Measurements from ENCODE around the gene GAR1.

GAR1 gene

DNA sequence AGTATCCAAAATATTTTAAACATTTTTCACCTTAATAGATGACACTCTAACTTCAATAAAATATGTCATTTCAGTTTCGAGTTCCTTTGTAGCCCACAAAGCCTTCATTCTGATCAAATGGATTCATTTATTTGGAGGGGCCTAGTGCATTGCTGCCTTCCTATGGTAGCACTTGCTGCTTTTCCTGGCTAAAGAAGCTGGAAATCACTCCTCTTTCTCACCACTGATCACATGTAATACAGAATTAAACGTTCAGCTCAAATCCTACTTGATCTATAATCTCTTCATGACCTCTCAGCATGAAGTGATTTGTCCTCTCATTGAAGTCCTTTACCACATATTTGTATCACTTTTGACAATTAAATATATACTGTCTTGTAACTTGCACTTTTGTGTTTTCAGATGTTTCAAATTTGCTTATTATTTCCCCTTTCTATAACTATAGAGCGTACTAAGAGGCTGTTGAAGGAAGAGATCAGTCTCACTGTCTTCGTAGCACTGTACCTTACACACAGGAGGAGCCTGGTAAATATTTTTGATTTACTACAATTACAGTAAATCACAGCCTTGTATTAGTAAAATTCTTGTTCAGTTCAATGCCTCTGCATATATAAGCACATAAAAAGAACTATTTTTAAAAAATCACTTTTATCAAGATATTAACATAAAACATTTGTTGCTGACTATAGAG is 14.3 kb upstream of the GAR1 start:
- TF ChIP-seq, protein P1, sequence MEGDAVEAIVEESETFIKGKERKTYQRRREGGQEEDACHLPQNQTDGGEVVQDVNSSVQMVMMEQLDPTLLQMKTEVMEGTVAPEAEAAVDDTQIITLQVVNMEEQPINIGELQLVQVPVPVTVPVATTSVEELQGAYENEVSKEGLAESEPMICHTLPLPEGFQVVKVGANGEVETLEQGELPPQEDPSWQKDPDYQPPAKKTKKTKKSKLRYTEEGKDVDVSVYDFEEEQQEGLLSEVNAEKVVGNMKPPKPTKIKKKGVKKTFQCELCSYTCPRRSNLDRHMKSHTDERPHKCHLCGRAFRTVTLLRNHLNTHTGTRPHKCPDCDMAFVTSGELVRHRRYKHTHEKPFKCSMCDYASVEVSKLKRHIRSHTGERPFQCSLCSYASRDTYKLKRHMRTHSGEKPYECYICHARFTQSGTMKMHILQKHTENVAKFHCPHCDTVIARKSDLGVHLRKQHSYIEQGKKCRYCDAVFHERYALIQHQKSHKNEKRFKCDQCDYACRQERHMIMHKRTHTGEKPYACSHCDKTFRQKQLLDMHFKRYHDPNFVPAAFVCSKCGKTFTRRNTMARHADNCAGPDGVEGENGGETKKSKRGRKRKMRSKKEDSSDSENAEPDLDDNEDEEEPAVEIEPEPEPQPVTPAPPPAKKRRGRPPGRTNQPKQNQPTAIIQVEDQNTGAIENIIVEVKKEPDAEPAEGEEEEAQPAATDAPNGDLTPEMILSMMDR (IDR thresholded peaks at IDR 0.05; ENCODE audit: insufficient read depth, low read length, poor library complexity, severe bottlenecking) = no peak
- DNase-seq (ENCODE audit: extremely low read depth, insufficient read length) = no peak
- Histone ChIP-seq H3K27me3 (replicated peaks; ENCODE audit: control insufficient read depth, insufficient read depth, low read length) (no peaks in the 10 kb centered on the region), H3K4me3 (replicated peaks; ENCODE audit: low read depth, low read length) (no peak overlapping the region), H3K36me3 (ENCODE audit: control insufficient read depth, insufficient read depth, low read length) (no peaks in the 10 kb centered on the region)

DNA sequence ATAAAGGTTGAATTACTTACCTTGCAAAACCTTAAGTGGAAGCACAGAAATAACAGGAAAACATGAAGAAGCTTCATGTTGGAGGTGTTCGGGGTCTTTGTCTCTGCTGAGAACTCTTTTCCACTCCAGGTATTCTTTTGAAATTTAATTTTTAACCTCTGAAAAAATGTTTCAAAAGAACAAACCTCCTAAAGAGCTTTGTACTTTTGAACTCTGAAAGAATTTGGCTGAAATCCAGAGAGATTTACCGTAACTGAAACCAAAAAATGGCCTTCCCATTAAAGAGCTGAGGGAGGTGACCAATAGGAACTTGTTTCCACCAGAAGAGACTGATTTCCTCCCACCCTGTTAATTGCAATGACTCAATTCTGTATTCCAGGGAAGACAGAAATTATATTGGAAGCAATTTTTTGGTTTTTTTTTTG is 13.7 kb upstream of the GAR1 start, which contains the start of gene CFI:
Gene CFI, minus strand, starts transcription at position 105 of the 425 bp plus-strand sequence. Its CDS starts 28 bp downstream, at position 77.
- Histone ChIP-seq H3K36me3 (ENCODE audit: control insufficient read depth, insufficient read depth, low read length) (no peaks in the 10 kb centered on the region), H3K4me3 (replicated peaks; ENCODE audit: low read depth, low read length) (no peak within 1 kb of the TSS), H3K27me3 (replicated peaks; ENCODE audit: control insufficient read depth, insufficient read depth, low read length) (no peaks in the 10 kb centered on the region)
- TF ChIP-seq, protein P1 (IDR thresholded peaks at IDR 0.05; ENCODE audit: insufficient read depth, low read length, poor library complexity, severe bottlenecking) = no peak
- no peak for DNase-seq (ENCODE audit: extremely low read depth, insufficient read length)

DNA sequence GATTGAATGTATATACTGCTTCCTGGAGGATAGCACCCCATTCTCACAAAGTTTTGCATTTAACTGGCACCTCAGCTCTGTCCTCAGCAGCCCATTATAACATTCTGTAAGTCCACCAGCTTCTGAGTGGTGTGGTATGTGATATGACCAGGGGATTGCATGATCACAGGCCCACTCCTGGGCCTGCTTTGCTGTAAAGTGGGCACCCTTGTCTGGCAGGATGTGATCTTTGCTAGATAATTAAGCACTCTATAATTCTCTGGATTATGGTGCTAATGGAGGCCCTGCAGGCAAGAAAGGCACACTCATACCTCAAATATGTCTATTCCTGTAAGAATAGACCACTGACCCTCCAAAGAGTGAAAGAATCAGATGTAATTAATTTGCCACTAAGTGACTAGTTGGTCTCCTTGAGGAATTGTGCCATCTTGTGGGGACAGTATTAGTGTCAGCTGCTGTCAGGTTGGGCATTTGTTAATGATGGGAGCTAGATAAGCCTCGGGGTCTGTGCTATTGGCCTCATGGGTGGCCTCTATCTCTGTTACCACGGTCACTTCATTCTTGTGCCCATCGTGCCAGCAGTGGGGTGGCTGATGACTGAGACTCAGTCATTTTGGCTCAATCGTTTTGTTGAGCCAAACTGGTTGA is 11.5 kb upstream of the GAR1 start:
- Histone ChIP-seq H3K27me3 (replicated peaks; ENCODE audit: control insufficient read depth, insufficient read depth, low read length) (no peaks in the 10 kb centered on the region), H3K4me3 (replicated peaks; ENCODE audit: low read depth, low read length) (no peak overlapping the region), H3K36me3 (ENCODE audit: control insufficient read depth, insufficient read depth, low read length) (no peaks in the 10 kb centered on the region)
- no peak for DNase-seq (ENCODE audit: extremely low read depth, insufficient read length)
- TF ChIP-seq, protein P1 (IDR thresholded peaks at IDR 0.05; ENCODE audit: insufficient read depth, low read length, poor library complexity, severe bottlenecking) = peak; percentile 55

DNA sequence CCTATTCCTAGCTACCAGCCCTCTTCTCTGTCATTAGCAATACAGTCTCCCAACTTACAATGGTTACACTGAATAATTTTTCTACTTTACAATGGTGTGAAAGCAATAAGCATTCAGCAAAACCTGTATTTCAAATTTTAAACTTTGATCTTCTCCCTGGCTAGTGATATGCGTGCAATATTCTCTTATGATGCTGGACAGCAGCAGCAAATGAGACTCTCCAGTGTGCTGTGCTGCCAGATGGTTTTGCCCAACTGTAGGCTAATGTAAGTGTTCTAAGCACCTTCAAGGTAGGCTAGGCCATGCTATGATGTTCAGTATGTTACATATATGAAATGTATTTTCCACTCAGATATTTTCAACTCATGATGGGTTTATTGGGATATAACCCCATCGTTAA is 5.9 kb upstream of the GAR1 start:
- TF ChIP-seq, protein P1 (IDR thresholded peaks at IDR 0.05; ENCODE audit: insufficient read depth, low read length, poor library complexity, severe bottlenecking) = no peak
- Histone ChIP-seq H3K4me3 (replicated peaks; ENCODE audit: low read depth, low read length) (no peak overlapping the region), H3K27me3 (replicated peaks; ENCODE audit: control insufficient read depth, insufficient read depth, low read length) (no peaks in the 10 kb centered on the region), H3K36me3 (ENCODE audit: control insufficient read depth, insufficient read depth, low read length) (no peaks in the 10 kb centered on the region)
- no peak for DNase-seq (ENCODE audit: extremely low read depth, insufficient read length)

DNA sequence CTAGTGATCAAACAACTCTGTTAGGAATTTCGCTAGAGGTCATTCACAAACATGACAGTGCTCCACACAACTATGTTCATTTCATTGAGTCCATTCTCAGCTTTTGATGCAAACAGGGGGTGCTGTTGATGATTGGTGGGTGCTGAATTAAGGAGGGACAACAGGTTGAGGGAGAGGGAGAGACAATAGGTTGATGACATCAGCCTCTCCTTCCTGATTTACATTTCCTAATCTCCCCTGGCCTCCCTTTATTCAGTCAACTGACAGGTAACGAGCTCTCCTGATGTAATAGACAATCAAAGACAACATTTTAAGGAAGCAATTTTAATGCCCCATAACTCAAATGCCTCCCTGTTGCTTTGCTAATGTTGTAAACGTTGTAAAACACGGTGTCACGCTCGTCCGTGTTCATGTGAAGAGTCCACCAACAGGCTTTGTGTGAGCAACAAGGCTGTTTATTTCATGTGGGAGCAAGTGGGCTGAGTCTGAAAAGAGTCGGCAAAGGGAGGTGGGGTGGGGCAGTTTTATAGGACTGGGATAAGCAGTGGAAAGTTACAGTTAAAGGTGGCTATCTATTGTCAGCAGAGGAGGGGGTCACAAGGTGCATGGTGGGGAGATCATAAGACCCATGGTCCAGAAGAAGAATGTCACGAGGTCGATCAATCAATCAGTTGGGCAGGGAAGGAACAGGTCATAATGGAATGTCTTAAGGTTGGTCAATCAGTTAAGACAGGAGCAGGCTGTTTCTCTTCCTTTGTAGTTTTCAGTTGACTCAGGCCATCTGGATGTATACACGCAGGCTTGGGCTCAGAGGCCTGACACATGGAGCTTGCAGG is 4.8 kb upstream of the GAR1 start:
- Histone ChIP-seq H3K36me3 (ENCODE audit: control insufficient read depth, insufficient read depth, low read length) (no peaks in the 10 kb centered on the region), H3K4me3 (replicated peaks; ENCODE audit: low read depth, low read length) (no peak overlapping the region), H3K27me3 (replicated peaks; ENCODE audit: control insufficient read depth, insufficient read depth, low read length) (no peaks in the 10 kb centered on the region)
- TF ChIP-seq, protein P1 (IDR thresholded peaks at IDR 0.05; ENCODE audit: insufficient read depth, low read length, poor library complexity, severe bottlenecking) = no peak
- DNase-seq (ENCODE audit: extremely low read depth, insufficient read length) = no peak
